Kidney (tissue), 14 donors: ENCODE results near the gene SSMEM1. TPM values are rescaled to one million over a fixed set of nuclear protein-coding genes. Genes with fewer than 3 reads are reported as not detected.

ENCODE experiments used
- DNase-seq, 5 donors: peaks; one replicate each; pipeline ENCODE4 v3.0.0-alpha.2; 2013 to 2020
- FAIRE-seq: peaks from 2 replicates; lab custom pipeline; 2012; peaks lifted over from hg19 to GRCh38; lab: Jason Lieb, UNC
- H3K27ac ChIP-seq, 2 donors: one replicate each; pipeline ENCODE4 v1.7.0; 2013; ENCODE audit warnings: low read depth in 2 of 2, low read length in 2 of 2, inconsistent platforms in 1 of 2
- H3K27me3 ChIP-seq: one replicate; pipeline ENCODE4 v1.7.1; 2013; ENCODE audit warnings: low read length, inconsistent platforms; ENCODE audit not compliant: control insufficient read depth, insufficient read depth
- H3K36me3 ChIP-seq, 3 donors: one replicate each; pipeline versions ENCODE4 v1.7.0 to v1.7.1; 2013; ENCODE audit warnings: low read length in 3 of 3, control low read depth in 1 of 3, inconsistent platforms in 1 of 3; ENCODE audit not compliant: insufficient read depth in 3 of 3, control insufficient read depth in 2 of 3
- H3K4me1 ChIP-seq, 3 donors: one replicate each; pipeline versions ENCODE4 v1.7.0 to v1.7.1; 2013; ENCODE audit warnings: low read length in 3 of 3, inconsistent platforms in 1 of 3, low read depth in 1 of 3; ENCODE audit not compliant: control insufficient read depth in 2 of 3, insufficient read depth in 2 of 3
- H3K4me3 ChIP-seq, 3 donors: one replicate each; pipeline versions ENCODE4 v1.7.0 to v1.8.1; 2013; ENCODE audit warnings: low read length in 3 of 3, control low read depth in 1 of 3, inconsistent platforms in 1 of 3
- H3K9ac ChIP-seq, 3 donors: one replicate each; pipeline versions ENCODE4 v1.7.0 to v1.7.1; 2013; ENCODE audit warnings: low read length in 3 of 3, control low read depth in 1 of 3, inconsistent platforms in 1 of 3
- H3K9me3 ChIP-seq, 3 donors: one replicate each; pipeline versions ENCODE4 v1.7.0 to v1.7.1; 2013; ENCODE audit warnings: low read length in 3 of 3, control low read depth in 1 of 3, inconsistent platforms in 1 of 3; ENCODE audit not compliant: control insufficient read depth in 2 of 3, insufficient read depth in 1 of 3
- CTCF ChIP-seq: IDR thresholded peaks from 3 replicates; pipeline ENCODE4 v1.5.1; 2012; ENCODE audit warnings: mild to moderate bottlenecking, moderate library complexity, borderline replicate concordance; ENCODE audit not compliant: insufficient read depth; ENCODE audit errors: extremely low read depth
- intact Hi-C: fragments of 100-400 bp; cut with DNase I; formaldehyde crosslinking; loops from one replicate; pipeline ENCODE4 v1.11.1; 2022
- polyA plus RNA-seq: library from polyadenylated mRNA; stranded (reverse); fragments of 350-450 nt; fragmentation: Illumina TruSeq; extraction: RNeasy Lipid Tissue Mini Kit (QIAGEN cat#74804); gene quantifications from one replicate; pipeline ENCODE4 v1.2.3, GENCODE V29; 2014; ENCODE audit warnings: low read depth, low replicate concordance; ENCODE audit not compliant: insufficient read depth
- total RNA-seq: library from RNA; stranded (reverse); fragmentation: NEBNext Ultra II Directional; extraction: Animal tissue kit (Norgen Biotek cat#: 25700); gene quantifications from one replicate; pipeline ENCODE4 v1.2.1, GENCODE V29; 2021
- donor health status: control.
- donor health status: control.
- donor health status: control.
- donor health status: control.
- donor health status: control.
- donor health status: DM: yes; HTN: yes; CAD: no.
- donor health status: Normal renal cell carcinoma (clear cell type).

The SSMEM1 gene
- total and polyA plus RNA-seq, 2 donors from 2014 or later: not detected

- Histone ChIP-seq H3K27me3 (no peaks in the 10 kb centered on the region), H3K27ac (no peak overlapping the region), H3K9me3 (peaks cover 0 to 12% (median 3%) of the 10 kb centered on the region in 3 donors), H3K36me3 (no peaks in the 10 kb centered on the region), H3K4me3 (no peak overlapping the region), H3K9ac (no peak overlapping the region), H3K4me1 (no peaks in the 10 kb centered on the region)
- TF ChIP-seq CTCF: no peak
- FAIRE-seq (no peak), DNase-seq (no peak)
- intact Hi-C loops: no loop called here
Observed at GRCh38 chr7:130262448-130262847, 54.8 kb downstream of the SSMEM1 start.

DNA sequence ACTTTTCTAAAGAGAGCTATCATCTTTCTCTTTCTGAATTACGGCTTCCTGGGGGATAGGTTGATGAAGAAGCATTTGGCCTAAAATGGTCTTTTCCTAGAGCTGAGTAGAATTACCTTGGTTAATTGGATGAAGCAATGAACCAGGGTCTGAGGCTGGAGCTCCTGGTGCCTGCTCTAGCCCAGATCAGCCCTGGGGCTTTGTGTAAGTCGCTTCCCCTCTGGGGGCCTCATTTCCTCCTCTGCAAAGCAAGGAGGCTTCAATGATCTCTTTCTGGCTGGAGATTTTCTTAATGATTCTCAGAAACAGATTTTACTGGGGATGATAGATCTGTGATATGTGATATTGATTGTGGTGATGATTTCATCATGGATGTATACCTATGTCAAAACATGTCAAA, 55.5 kb downstream of the SSMEM1 start:
- intact Hi-C loops: no loop called here
- TF ChIP-seq CTCF: no peak
- no peak for DNase-seq

More for the DNA sequence above, 55.5 kb downstream of the SSMEM1 start:
- peaks cover 0 to 8% (median 0%) of the 10 kb centered on the region in 3 donors for H3K9me3 ChIP-seq
- H3K27me3 ChIP-seq: no peaks in the 10 kb centered on the region
- no peak for FAIRE-seq
- H3K9ac ChIP-seq: no peak overlapping the region
- no peak overlapping the region for H3K4me3 ChIP-seq
- no peaks in the 10 kb centered on the region for H3K4me1 ChIP-seq
- no peak overlapping the region for H3K27ac ChIP-seq
- no peaks in the 10 kb centered on the region for H3K36me3 ChIP-seq

Other genes with a start within 250 kb of the SSMEM1 start
- 17.9 TPM for gene ZC3HC1, start 156.5 kb upstream of the SSMEM1 start, total RNA-seq
- 21.3 TPM for gene ZC3HC1, start 156.5 kb upstream of the SSMEM1 start, polyA plus RNA-seq
- 38.9 TPM for gene KLHDC10, start 137.3 kb upstream of the SSMEM1 start, total RNA-seq
- gene KLHDC10, start 137.3 kb upstream of the SSMEM1 start, polyA plus RNA-seq: 15.7 TPM
- 29.0 TPM for gene TMEM209, start 2.5 kb upstream of the SSMEM1 start, total RNA-seq
- 4.3 TPM for gene TMEM209, start 2.5 kb upstream of the SSMEM1 start, polyA plus RNA-seq
- not detected for gene CPA2, start 59.0 kb downstream of the SSMEM1 start, total RNA-seq
- gene CPA2, start 59.0 kb downstream of the SSMEM1 start, polyA plus RNA-seq: not detected
- gene CPA4, start 85.3 kb downstream of the SSMEM1 start, total RNA-seq: 1.1 TPM
- not detected for gene CPA4, start 85.3 kb downstream of the SSMEM1 start, polyA plus RNA-seq
- gene CPA5, start 137.0 kb downstream of the SSMEM1 start, total RNA-seq: 1.1 TPM
- 0.54 TPM for gene CPA5, start 137.0 kb downstream of the SSMEM1 start, polyA plus RNA-seq
- gene CPA1, start 172.6 kb downstream of the SSMEM1 start, total RNA-seq: 0.50 TPM
- 1.1 TPM for gene CPA1, start 172.6 kb downstream of the SSMEM1 start, polyA plus RNA-seq
- 12.7 TPM for gene CEP41, start 233.2 kb downstream of the SSMEM1 start, total RNA-seq
- 8.1 TPM for gene CEP41, start 233.2 kb downstream of the SSMEM1 start, polyA plus RNA-seq